Heart right ventricle (tissue), 16 donors: ENCODE data around the gene ZNF384. TPM values are rescaled to one million over a fixed set of nuclear protein-coding genes. Genes with fewer than 3 reads are reported as not detected.

Experiments
- ATAC-seq, 8 donors: fragments of 200-7000 bp; cut with Tn5 transposase; one replicate each; pipeline ENCODE4 v1.9.1; 2020; ENCODE audit warnings: mild to moderate bottlenecking in 8 of 8, moderate library complexity in 8 of 8, moderate number of reproducible peaks in 1 of 8
- DNase-seq, 2 donors: peaks; one replicate each; pipeline ENCODE4 v3.0.0-alpha.2; 2020
- H3K27ac ChIP-seq, 10 donors: fragments of 200-600 bp; sonication (generic) in 2 of 10; one replicate each; pipeline versions ENCODE4 v1.5.0 to v1.8.0; 2020 to 2022; ENCODE audit warnings: mild to moderate bottlenecking in 3 of 10
- H3K27me3 ChIP-seq, 7 donors: fragments of 200-600 bp; one replicate each; pipeline ENCODE4 v1.8.0; 2021 to 2022; ENCODE audit warnings: mild to moderate bottlenecking in 2 of 7
- H3K36me3 ChIP-seq, 9 donors: fragments of 200-600 bp; sonication (generic) in 1 of 9; one replicate each; pipeline versions ENCODE4 v1.5.0 to v1.8.0; 2020 to 2022; ENCODE audit warnings: mild to moderate bottlenecking in 2 of 9
- H3K4me1 ChIP-seq, 9 donors: fragments of 200-600 bp; sonication (generic) in 1 of 9; one replicate each; pipeline versions ENCODE4 v1.5.0 to v1.8.0; 2020 to 2022; ENCODE audit warnings: mild to moderate bottlenecking in 4 of 9
- H3K4me3 ChIP-seq, 10 donors: fragments of 200-600 bp; sonication (generic) in 2 of 10; one replicate each; pipeline versions ENCODE4 v1.5.0 to v1.8.0; 2020 to 2022; ENCODE audit warnings: mild to moderate bottlenecking in 7 of 10, moderate library complexity in 2 of 10
- H3K9me3 ChIP-seq, 11 donors: fragments of 200-600 bp in 10 of 11; sonication (generic) in 2 of 11; one replicate each; pipeline versions ENCODE4 v1.5.0 to v1.8.0; 2013 to 2022; ENCODE audit warnings: mild to moderate bottlenecking in 2 of 11, control low read depth in 1 of 11, moderate library complexity in 1 of 11
- WGBS, 2 donors: extraction: QIAGEN DNeasy Blood & Tissue Kit; methylation state at CpG; one replicate each; pipeline ENCODE4 v1.1.7; 2013; ENCODE audit warnings: inconsistent platforms in 1 of 2; 5-methylcytosine and 5-hydroxymethylcytosine counted together
- intact Hi-C, 10 donors: fragments of 100-400 bp; cut with DNase I; formaldehyde crosslinking; loops; one replicate each; pipeline versions ENCODE4 v1.11.1 to v1.14.2; 2022
- polyA plus RNA-seq, 2 donors: library from polyadenylated mRNA; stranded (reverse); fragments of 200-250 nt; gene quantifications; one replicate each; pipeline ENCODE4 v1.2.3, GENCODE V29; 2013
- total RNA-seq, 10 donors: library from RNA; stranded (reverse); fragmentation: NEBNext Ultra II Directional in 3 of 10; extraction: Animal tissue kit (Norgen Biotek cat#: 25700) in 3 of 10; gene quantifications; one replicate each; pipeline versions ENCODE4 v1.2.1 to v1.2.4, GENCODE V29; 2021 to 2023
- TF ChIP-seq, protein P1 (sequence below), 9 donors: fragments of 200-600 bp; sonication (generic) in 2 of 9; IDR thresholded peaks; one replicate each; pipeline versions ENCODE4 v1.5.0 to v1.8.0; 2021 to 2022; ENCODE audit warnings: antibody characterized with exemption in 9 of 9, mild to moderate bottlenecking in 5 of 9, moderate library complexity in 1 of 9
- donor health status: Arrhythmogenic right ventricular cardiomyopathy.
- donor health status: ischemic (EF 13 %, LVEDD 7.1; RV severe dilation, severe dysfunction).
- donor health status: healthy with polysubstance abuse.
- donor health status: DM: no; HTN: yes; CAD: no.
- donor health status: DM: no; HTN: no; CAD: no.
- donor health status: ischemic (EF 25% LVEDD 6.9; RV normal size, moderate dysfunction).
- donor health status: ischemic (EF 25% LVEDD 5.7; RV mildly dilated, moderate dysfunction).
- donor health status: healthy.
- donor health status: DM: yes; HTN: yes; CAD: no.
- donor health status: Ischemic cardiomyopathy.
- donor health status: ischemic (EF 35%, LVEDD 5.7; RV mildly dilated, moderate dysfunction).
- donor health status: nonischemic (EF 11% LVEDD 7.7; RV severe dilation, severe dysfunction).
- donor health status: DM: yes; HTN: yes; CAD: no.
- donor health status: PGD.
- donor health status: ischemic (EF 29% LVEDD 5.4; RV normal size, mild dysfunction).
- donor health status: nonischemic (EF 23%, LVEDD 6.1; RV moderate dilation, normal function).

ZNF384 gene
- total and polyA plus RNA-seq, 12 donors = 17.6 to 36.0 (median 28.7) TPM

- intact Hi-C loops = loop anchor here in 1 of 10 donors (1.0 kb wide), 1 partner anchor 28 kb away; no protein-coding TSS in a partner anchor
- Histone ChIP-seq H3K4me3 (no peak overlapping the region), H3K27me3 (no peaks in the 10 kb centered on the region), H3K9me3 (peaks cover 0 to 15% (median 0%) of the 10 kb centered on the region in 11 donors), H3K27ac (peak overlapping the region in 4 of 10 donors; percentile 6 to 84 (median 36)), H3K36me3 (peaks cover 0 to 22% (median 5%) of the 10 kb centered on the region in 9 donors), H3K4me1 (peaks cover 0 to 35% (median 9%) of the 10 kb centered on the region in 9 donors)
- DNase-seq (peak; percentile 32 to 37), ATAC-seq (no peak)
- WGBS, 2 donors = 32 to 40% methylated on average over 5 of the region's 5 CpGs
- TF ChIP-seq, protein P1, sequence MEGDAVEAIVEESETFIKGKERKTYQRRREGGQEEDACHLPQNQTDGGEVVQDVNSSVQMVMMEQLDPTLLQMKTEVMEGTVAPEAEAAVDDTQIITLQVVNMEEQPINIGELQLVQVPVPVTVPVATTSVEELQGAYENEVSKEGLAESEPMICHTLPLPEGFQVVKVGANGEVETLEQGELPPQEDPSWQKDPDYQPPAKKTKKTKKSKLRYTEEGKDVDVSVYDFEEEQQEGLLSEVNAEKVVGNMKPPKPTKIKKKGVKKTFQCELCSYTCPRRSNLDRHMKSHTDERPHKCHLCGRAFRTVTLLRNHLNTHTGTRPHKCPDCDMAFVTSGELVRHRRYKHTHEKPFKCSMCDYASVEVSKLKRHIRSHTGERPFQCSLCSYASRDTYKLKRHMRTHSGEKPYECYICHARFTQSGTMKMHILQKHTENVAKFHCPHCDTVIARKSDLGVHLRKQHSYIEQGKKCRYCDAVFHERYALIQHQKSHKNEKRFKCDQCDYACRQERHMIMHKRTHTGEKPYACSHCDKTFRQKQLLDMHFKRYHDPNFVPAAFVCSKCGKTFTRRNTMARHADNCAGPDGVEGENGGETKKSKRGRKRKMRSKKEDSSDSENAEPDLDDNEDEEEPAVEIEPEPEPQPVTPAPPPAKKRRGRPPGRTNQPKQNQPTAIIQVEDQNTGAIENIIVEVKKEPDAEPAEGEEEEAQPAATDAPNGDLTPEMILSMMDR (IDR thresholded peaks at IDR 0.05) = peak in 5 of 9 donors; percentile 25 to 49 (median 47)
Observed at GRCh38 chr12:6644903-6645302, 44.3 kb downstream of the ZNF384 start.

GRCh38 chr12:6644257-6644596 is 44.9 kb downstream of the ZNF384 start:
- TF ChIP-seq, protein P1 (IDR thresholded peaks at IDR 0.05) = no peak
- H3K27ac ChIP-seq = peak overlapping the region in 4 of 10 donors; percentile 6 to 84 (median 36)
- H3K27me3 ChIP-seq = no peaks in the 10 kb centered on the region
- peaks cover 0 to 15% (median 5%) of the 10 kb centered on the region in 9 donors for H3K36me3 ChIP-seq
- ATAC-seq (peak in 7 of 8 donors; percentile 29 to 61 (median 44)), DNase-seq (no peak)
- intact Hi-C loops = no loop called here
- H3K4me3 ChIP-seq = peak overlapping the region in 1 of 10 donors; percentile 6
- 58 to 65% methylated on average over 6 of the region's 6 CpGs for WGBS, 2 donors
- peaks cover 0 to 15% (median 0%) of the 10 kb centered on the region in 11 donors for H3K9me3 ChIP-seq
- H3K4me1 ChIP-seq = peaks cover 0 to 42% (median 9%) of the 10 kb centered on the region in 9 donors

DNA sequence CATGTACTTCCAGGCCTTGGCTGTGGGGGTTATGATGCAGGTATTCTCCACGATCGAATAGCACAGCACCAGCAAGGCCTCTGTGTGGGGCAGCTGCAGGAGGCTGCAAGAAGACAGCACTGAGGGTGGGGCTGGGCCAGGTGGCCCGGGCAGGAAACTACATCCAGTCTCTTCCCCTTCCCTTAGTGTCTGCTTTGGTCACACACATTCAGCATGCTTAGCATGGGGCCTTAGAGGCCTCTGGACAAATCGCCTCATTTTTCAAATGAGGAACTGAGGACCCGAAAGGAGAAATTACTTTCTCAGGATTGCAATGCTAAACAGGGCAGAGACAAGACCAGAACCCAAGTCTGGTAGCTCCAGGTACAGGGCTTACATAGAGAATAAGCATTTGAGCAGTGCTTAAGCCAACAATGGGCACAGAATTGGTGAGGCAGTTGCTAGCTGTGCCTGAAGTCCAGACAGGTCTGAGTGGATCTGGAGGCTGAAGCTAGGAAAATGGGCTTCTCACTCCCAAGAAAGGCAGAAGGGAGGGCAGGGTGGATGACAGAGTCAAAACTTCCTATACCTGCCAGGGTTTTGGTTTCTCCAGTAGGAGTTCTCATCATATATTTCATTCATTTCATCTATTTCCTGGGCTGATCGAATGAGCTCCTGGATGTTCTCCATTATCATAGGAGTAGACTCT is 45.5 kb downstream of the ZNF384 start:
- intact Hi-C loops = no loop called here
- Histone ChIP-seq H3K4me3 (no peak overlapping the region), H3K27me3 (no peaks in the 10 kb centered on the region), H3K4me1 (peaks cover 0 to 47% (median 9%) of the 10 kb centered on the region in 9 donors), H3K36me3 (peaks cover 0 to 10% (median 5%) of the 10 kb centered on the region in 9 donors), H3K9me3 (peaks cover 0 to 15% (median 0%) of the 10 kb centered on the region in 11 donors), H3K27ac (peak overlapping the region in 4 of 10 donors; percentile 9 to 84 (median 50))
- peak in 1 of 2 donors; percentile 29 for DNase-seq
- WGBS, 2 donors = 84 to 89% methylated on average over 6 of the region's 6 CpGs
- ATAC-seq = peak in 5 of 8 donors; percentile 13 to 38 (median 19)
- TF ChIP-seq, protein P1 (IDR thresholded peaks at IDR 0.05) = no peak

GRCh38 chr12:6641131-6641530 is 48.0 kb downstream of the ZNF384 start:
- Histone ChIP-seq H3K27ac (no peak overlapping the region), H3K27me3 (no peaks in the 10 kb centered on the region), H3K4me3 (no peak overlapping the region), H3K4me1 (peaks cover 0 to 47% (median 0%) of the 10 kb centered on the region in 9 donors), H3K9me3 (peaks cover 0 to 15% (median 0%) of the 10 kb centered on the region in 11 donors), H3K36me3 (no peaks in the 10 kb centered on the region)
- DNase-seq (no peak), ATAC-seq (no peak)
- intact Hi-C loops = no loop called here
- TF ChIP-seq, protein P1 (IDR thresholded peaks at IDR 0.05) = no peak
- 60 to 67% methylated on average over 4 of the region's 4 CpGs for WGBS, 2 donors
